ENCODE results near the gene SPHKAP.
"Not testable (repeated sequence)": the region's sequence is repeated elsewhere in the genome, so short reads cannot be mapped to it uniquely, and the experiment has no call there.

Gene SPHKAP

GRCh38 chr2:228181098-228182019, at the start of gene SPHKAP:
Gene SPHKAP (minus strand): TSS chr2:228181687. CDS start chr2:228181598, 89 bp downstream.
- no peak for DNase-seq (ENCODE audit: low spot score)

- no peak for DNase-seq (ENCODE audit: low spot score)
Measured at GRCh38 chr2:228227466-228227865, 46.0 kb upstream of the SPHKAP start.

GRCh38 chr2:228224410-228224809, 42.9 kb upstream of the SPHKAP start:
- no peak for DNase-seq (ENCODE audit: low spot score)

- DNase-seq (ENCODE audit: low spot score) = not testable (repeated sequence)
Measured at GRCh38 chr2:228218593-228218992, 37.1 kb upstream of the SPHKAP start.

GRCh38 chr2:228197504-228197903, 16.0 kb upstream of the SPHKAP start:
- DNase-seq (ENCODE audit: low spot score) = no peak

GRCh38 chr2:228180181-228181097, 1.0 kb downstream of the SPHKAP start:
- no peak for DNase-seq (ENCODE audit: low spot score)

- DNase-seq (ENCODE audit: low spot score) = no peak
Measured at GRCh38 chr2:228167290-228167689, 14.2 kb downstream of the SPHKAP start.

GRCh38 chr2:228164718-228165117, 16.8 kb downstream of the SPHKAP start:
- no peak for DNase-seq (ENCODE audit: low spot score)

GRCh38 chr2:228157841-228158240, 23.6 kb downstream of the SPHKAP start:
- DNase-seq (ENCODE audit: low spot score) = no peak

- no peak for DNase-seq (ENCODE audit: low spot score)
Measured at GRCh38 chr2:228144961-228145360, 36.5 kb downstream of the SPHKAP start.

GRCh38 chr2:228140934-228141528, 40.5 kb downstream of the SPHKAP start:
- no peak for DNase-seq (ENCODE audit: low spot score)

- no peak for DNase-seq (ENCODE audit: low spot score)
Measured at GRCh38 chr2:228136027-228136426, 45.5 kb downstream of the SPHKAP start.

GRCh38 chr2:228135300-228135699, 46.2 kb downstream of the SPHKAP start:
- DNase-seq (ENCODE audit: low spot score) = no peak

- no peak for DNase-seq (ENCODE audit: low spot score)
Measured at GRCh38 chr2:228131833-228132232, 49.7 kb downstream of the SPHKAP start.

- no peak for DNase-seq (ENCODE audit: low spot score)
Measured at GRCh38 chr2:228126401-228126800, 55.1 kb downstream of the SPHKAP start.

- no peak for DNase-seq (ENCODE audit: low spot score)
Measured at GRCh38 chr2:228118940-228119339, 62.5 kb downstream of the SPHKAP start.

GRCh38 chr2:228107846-228108245, 73.6 kb downstream of the SPHKAP start:
- DNase-seq (ENCODE audit: low spot score) = no peak

GRCh38 chr2:228105526-228106250, 75.8 kb downstream of the SPHKAP start:
- no peak for DNase-seq (ENCODE audit: low spot score)

- DNase-seq (ENCODE audit: low spot score) = no peak
Measured at GRCh38 chr2:228104215-228104614, 77.3 kb downstream of the SPHKAP start.

GRCh38 chr2:228103379-228103778, 78.1 kb downstream of the SPHKAP start:
- DNase-seq (ENCODE audit: low spot score) = no peak

- no peak for DNase-seq (ENCODE audit: low spot score)
Measured at GRCh38 chr2:228102949-228103348, 78.5 kb downstream of the SPHKAP start.

Data from hepatic stellate cell (primary cell).